ENCODE data around the gene IL17C. TPM values are rescaled to one million over a fixed set of nuclear protein-coding genes. Genes with fewer than 3 reads are reported as not detected.

IL17C gene, protein sequence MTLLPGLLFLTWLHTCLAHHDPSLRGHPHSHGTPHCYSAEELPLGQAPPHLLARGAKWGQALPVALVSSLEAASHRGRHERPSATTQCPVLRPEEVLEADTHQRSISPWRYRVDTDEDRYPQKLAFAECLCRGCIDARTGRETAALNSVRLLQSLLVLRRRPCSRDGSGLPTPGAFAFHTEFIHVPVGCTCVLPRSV
- 0.35 TPM for total RNA-seq

GRCh38 chr16:88638323-88639230, at the start of gene IL17C:
Gene IL17C, plus strand, starts transcription at chr16:88638572. Its CDS starts 70 bp downstream, at chr16:88638642.

GRCh38 chr16:88650749-88651275, 12.4 kb downstream of the IL17C start, which contains the start of gene CYBA:
Gene CYBA, minus strand, starts transcription at chr16:88651053. Its CDS starts 40 bp downstream, at chr16:88651013.

DNA sequence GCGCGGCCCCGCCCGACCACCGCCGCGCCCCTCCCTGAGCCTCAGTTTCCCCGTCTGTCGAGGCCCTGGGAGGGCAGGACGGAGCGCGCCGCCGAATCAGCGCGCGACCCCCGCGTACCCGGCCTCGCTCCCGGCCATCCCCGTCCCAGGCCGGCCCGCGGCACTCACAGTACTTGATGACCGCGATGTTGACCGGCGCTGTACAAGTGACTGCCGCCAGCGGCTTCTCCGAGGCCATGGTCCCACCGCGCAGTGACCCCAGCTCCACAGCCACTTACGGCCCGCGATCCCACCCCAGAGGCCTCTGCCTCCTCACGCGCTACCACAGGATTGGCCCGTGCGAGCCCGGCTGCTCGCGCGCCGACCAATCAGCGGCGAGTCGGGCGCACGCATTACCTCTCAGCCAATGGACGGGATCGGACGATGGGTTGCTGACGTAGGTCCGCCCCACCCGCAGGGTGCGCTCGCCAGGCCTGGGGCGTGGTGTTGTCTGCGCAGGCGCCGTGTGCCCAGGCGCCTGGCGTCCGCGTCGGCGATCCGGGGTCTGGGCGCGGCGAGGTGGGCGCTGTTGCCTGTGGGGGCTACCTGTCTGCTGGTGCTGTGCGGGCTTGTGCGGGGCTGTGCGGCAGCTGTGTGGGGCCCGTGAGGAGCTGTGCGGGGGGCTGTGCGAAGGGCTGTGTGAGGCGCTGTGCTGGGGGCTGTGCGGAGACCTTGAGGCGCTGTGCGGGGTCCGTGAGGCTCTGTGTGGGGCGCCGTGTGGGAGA, 24.7 kb downstream of the IL17C start, which contains the start of gene MVD:
TSS of gene MVD (minus strand) at position 249 of the 764 bp plus-strand sequence. CDS start at position 238, 11 bp downstream.

DNA sequence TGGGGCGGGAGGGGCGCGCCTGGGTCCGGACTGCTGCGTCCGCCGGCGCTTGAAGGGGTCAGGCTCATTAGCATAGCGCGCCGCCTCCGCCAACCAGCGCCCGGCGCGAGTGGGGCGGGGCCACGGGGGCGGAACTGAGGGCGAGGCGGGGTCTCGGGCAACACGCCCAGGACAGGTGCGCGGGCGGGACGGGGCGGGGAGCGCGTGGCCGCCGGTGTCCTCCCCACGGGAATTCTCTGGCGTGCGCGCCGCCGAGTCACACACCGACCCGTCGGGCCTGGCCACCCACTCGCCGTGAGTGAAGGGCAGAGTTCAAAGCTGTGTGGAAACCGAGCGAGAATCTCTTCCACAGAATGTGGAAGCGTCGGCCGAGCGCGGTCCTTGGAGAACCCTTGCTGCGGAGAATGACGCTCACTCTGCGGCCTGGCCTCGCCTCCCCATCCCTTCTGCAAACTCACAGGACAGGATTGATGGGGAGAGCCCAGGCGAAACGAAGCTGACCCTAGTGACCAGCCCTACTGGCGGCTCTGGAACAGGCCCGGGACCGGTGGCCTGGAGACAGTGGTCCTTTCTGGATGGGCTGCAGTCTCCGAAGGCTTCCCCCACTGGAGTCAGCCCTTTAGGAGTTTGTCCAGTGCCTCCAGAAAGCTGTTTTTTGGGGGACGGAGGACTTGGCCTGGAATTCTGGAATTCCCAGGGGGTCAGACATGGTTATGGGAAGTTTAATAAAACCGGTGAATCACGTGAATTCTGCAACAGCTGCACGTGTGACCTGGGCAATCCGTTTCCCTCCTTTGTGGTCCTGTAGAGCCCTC, 48.3 kb downstream of the IL17C start, which contains the start of gene SNAI3:
TSS of gene SNAI3 (minus strand) at position 69 of the 815 bp plus-strand sequence. CDS start 101 bp downstream, outside the sequence.

Other genes starting within 250 kb of the IL17C start
- 2.8 TPM for gene ZFPM1, start 185.3 kb upstream of the IL17C start, total RNA-seq
- 21.1 TPM for gene ZC3H18, start 68.2 kb upstream of the IL17C start, total RNA-seq
- 130 TPM for gene CYBA, start 12.5 kb downstream of the IL17C start, total RNA-seq
- gene MVD, start 24.5 kb downstream of the IL17C start, total RNA-seq: 31.6 TPM
- 8.2 TPM for gene SNAI3, start 47.9 kb downstream of the IL17C start, total RNA-seq
- gene RNF166, start 67.8 kb downstream of the IL17C start, total RNA-seq: 26.6 TPM
- 12.0 TPM for gene CTU2, start 67.9 kb downstream of the IL17C start, total RNA-seq
- 117 TPM for gene PIEZO1, start 146.6 kb downstream of the IL17C start, total RNA-seq
- gene CDT1, start 165.2 kb downstream of the IL17C start, total RNA-seq: 19.7 TPM
- gene APRT, start 173.4 kb downstream of the IL17C start, total RNA-seq: 65.5 TPM
- gene GALNS, start 218.4 kb downstream of the IL17C start, total RNA-seq: 25.5 TPM
- 38.4 TPM for gene TRAPPC2L, start 218.6 kb downstream of the IL17C start, total RNA-seq
- not detected for gene PABPN1L, start 228.1 kb downstream of the IL17C start, total RNA-seq

All from metanephros (tissue), 1 donor.